Activated effector memory CD4-positive, alpha-beta T cell treated with Interleukin-2 at 50 U/mL for 16 hours (primary cell): ENCODE measurements around the gene RALA.
A peak's percentile ranks its signal among the peaks of the same experiment; 100 is the strongest.
"Not testable (repeated sequence)": the region's sequence is repeated elsewhere in the genome, so short reads cannot be mapped to it uniquely, and the experiment has no call there.

ENCODE experiments used
- DNase-seq: peaks from one replicate; pipeline ENCODE4 v3.0.0-alpha.2; 2020

RALA gene

DNA sequence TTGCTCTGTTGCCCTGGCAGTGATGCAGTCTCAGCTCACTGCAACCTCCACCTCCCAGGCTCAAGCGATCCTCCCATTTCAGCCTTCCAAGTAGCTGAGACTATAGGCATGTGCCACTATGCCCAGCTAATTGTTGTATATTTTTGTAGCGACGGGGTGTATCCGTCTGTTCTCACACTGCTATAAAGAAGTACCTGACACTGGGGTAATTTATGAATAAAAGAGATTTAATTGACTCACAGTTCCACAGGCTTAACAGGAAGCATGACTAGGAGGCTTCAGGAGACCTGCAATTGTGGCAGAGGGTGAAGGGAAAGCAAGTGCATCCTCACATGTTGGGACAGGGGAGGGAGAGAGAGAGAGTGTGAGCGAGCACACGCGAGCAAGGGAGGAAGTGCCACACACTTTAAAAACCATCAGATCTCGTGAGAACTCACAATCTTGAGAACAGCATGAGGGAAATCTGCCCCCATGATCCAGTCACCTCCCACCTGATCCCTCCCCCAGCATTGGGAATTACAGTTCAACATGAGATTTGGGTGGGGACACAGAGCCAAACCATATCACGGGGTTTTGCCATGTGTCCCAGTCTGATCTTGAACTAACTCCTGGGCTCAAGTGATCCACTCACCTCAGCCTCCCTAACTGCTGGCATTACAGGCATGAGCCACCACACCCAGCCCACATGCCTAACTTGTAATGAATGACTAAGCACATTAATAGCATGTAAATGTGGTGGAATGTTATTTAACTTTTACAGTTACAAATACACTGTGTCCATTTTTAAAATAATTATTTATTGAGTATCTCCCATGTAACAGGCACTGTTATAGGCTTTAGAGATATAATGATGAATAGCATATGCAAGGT is 65.5 kb downstream of the RALA start:
- DNase-seq, result no peak

DNA sequence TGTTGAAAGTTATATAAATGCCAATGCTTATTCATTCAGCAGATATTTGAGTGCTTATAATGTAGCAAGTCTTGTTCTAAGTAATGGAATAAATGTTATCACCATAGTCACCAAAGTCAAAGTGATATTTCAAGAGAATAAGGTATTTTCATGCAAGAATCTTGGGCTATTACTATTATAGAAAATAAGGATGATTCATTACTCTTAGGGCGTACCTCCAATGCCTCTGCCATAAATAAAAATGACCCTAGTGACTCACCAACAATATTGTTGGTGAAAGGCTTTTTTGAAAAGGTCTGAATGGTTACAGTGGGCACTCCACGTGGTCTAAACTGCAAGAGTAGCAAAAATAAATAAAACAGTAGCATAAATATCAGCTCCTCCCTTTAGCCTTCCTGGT is 68.4 kb downstream of the RALA start:
- no peak for DNase-seq

DNA sequence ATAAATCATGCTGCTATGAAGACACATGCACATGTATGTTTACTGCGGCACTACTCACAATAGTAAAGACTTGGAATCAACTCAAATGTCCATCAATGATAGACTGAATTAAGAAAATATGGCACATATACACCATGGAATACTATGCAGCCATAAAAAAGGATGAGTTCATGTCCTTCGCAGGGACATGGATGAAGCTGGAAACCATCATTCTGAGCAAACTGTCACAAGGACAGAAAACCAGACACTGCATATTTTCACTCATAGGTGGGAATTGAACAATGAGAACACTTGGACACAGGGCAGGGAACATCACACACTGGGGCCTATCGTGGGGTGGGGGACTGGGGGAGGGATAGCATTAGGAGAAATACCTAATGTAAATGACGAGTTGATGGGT is 69.7 kb downstream of the RALA start:
- DNase-seq, result not testable (repeated sequence)

DNA sequence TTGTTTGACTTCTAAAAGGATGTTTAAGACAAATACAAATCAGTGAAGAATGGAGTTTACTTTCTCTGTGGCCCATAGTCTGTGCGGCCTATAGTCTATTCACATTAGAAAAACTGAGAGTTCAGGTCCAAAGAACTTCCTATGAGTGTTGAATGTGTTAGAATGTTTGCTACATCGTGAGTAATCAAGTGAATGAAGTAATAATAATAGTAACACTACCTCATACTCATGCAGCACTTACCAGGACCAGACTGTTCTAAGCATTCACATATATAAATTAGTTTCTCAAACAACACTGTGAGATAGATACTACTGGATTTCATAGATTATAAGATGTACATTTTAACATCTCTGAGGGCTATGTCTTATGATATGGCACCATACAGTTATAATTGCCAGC is 70.4 kb downstream of the RALA start:
- no peak for DNase-seq

DNA sequence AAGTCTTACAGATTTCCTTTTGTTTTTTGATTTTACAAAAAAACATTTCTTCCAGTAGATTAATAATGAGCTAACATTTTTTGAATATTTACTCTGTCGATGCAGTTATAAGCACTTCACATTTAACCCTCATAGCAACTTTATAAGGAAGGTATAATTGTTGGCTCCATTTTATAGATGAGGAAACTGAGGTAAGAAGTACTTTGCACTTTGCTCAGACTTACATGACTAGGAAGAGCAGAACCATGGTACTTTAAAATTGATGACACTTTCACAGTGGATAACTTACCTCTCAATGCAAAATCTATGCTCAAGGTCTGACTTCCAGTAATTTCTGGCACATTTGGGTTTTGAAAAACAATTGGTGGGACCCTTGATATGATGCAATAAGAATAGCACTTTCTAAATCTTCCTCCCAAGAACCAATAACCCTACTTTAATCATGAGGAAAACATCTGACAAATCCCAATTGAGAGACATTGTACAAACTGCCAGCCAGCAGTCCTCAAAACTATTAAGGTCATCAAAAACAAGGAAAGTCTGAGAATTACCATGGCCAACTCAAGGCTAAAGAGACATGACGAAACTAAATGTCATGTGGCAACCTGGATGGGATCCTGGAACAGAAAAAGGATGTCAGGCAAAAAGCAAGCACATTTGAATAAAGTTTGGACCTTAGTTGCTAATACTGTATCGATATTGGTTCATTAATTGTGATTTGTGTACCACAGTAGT is 72.6 kb downstream of the RALA start:
- DNase-seq, result no peak

GRCh38 chr7:39696631-39697030 is 73.3 kb downstream of the RALA start:
- no peak for DNase-seq

- no peak for DNase-seq
These were observed 74.1 kb downstream of the RALA start for GRCh38 chr7:39697483-39697882.

DNA sequence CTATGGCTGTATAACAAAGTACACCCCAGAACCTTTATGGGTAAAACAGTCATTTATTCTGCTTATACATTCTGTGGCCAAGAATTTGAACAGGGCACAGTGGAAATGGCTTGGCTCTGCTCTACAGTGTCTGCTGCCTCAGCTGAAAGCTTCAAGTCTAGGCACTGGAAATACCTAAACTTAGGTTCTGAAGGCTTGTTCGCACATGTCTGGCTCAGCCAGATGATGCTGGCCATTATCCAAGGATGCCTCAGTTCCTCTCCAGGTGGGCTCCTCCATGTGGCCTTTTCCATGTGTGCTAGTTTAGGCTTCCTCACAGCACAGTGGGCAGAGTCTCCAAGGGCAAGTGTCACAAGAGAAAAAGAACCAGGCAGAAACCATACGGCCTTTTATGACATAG is 76.8 kb downstream of the RALA start:
- DNase-seq, result no peak

DNA sequence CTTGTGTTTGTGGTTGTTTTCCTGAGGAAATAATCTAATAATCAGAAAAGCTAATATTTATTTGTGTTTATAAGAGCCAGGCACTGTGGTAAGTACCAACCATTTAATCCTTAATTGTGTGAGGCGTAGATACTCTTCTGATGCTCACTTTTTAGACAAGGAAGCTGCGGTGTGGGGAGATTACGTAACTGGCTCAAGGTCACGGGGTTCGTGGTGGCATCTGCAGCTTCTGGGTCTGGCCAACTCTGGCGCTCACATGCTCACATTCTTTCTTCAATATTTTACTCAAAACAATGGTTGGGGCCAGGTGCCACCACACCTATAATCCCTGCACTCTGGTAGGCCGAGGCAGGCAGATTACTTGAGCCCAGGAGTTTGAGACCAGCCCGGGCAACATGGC is 77.6 kb downstream of the RALA start:
- DNase-seq, result no peak

DNA sequence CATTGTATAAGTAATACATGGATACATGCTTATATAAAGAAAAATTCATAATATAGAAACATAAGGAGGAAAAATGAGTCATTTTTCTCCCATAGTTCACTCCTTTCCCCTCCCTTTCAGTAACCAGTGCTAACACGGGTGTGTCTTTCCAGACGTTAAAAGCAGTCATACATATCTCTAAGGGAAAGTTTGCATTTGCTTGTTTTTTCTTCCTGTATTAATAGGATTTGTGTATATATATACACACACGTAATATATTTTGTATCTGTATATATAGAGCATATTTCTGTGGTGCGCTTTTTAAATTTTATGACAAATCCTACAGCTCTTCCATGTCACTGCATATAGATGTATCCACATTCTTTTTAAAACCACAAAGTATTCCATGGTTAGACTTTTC is 78.8 kb downstream of the RALA start:
- no peak for DNase-seq

DNA sequence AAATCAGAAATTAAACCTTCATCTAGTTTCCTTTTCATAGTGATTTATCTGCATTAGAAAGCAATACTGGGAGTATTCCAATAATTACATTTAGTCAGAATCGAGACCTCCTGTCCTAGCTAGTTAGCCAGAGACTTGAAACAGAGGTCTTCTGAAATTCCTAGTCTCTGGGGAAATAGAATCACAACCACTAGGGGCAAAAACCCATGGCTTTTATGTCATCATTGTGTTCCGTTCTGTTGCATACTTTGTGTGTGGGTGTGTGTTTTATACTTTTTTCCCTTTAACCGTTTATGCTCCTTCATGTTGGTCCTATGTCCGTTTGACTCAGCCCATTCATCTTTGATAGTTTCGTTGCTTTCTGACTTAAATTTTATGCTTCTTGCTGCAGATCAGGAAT is 79.8 kb downstream of the RALA start:
- DNase-seq, result no peak

- no peak for DNase-seq
These were observed 85.7 kb downstream of the RALA start for GRCh38 chr7:39709029-39709428.

DNA sequence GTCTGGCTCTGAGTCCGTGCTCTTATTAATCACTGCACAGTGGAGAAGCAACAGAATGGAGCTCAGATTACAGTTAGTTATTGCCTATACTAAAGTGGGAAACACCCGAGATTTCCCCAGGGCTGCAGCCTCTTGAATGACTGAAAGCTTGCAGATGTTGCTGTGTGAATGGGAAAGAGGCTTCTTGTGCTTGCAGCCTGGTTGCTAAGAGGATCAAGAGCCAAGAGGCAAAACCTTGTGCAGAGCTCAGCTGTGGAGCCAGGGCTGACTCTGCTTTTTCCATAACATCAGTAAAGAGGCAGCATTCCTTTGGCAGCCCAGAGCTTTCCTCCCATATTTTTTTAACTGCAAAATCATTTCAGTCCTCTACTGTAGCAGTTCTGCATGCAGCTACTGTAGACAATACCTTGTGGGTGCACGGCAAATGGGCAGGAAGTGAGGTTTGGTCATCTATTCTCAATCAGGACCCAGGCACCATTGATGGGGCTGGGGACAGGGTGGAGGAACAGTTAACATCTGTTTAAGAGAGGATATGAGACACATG is 86.5 kb downstream of the RALA start:
- no peak for DNase-seq

- no peak for DNase-seq
These were observed 89.4 kb downstream of the RALA start for GRCh38 chr7:39712751-39713150.

DNA sequence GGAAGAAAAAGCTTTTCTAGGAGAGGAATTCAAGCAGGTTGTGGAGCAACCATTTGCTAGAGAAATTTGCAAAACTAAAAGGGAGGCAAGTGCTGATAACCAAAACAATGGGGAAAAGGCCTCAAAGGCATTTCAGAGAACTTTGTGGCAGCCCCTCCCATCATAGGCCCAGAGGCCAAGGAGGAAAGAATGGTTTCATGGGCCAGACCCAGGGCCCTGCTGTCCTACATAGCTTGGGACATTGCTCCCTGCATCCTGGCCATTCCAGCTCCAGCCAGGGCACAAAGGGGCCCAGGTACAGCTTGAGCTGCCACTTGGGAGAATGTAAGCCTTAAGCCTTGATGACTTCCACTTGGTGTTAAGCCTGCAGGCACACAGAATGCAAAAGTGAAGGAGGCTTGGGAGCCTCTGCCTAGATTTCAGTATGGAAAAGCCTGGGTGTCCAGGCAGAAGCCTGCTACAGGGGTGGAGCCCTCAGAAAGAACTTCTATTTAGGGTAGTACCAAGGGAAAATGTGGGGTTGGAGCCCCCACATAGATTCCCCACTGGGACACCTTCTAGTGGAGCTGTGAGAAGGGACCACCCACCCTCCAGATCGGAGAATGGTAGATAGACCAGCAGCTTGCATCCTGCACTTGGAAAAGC is 91.2 kb downstream of the RALA start:
- no peak for DNase-seq

DNA sequence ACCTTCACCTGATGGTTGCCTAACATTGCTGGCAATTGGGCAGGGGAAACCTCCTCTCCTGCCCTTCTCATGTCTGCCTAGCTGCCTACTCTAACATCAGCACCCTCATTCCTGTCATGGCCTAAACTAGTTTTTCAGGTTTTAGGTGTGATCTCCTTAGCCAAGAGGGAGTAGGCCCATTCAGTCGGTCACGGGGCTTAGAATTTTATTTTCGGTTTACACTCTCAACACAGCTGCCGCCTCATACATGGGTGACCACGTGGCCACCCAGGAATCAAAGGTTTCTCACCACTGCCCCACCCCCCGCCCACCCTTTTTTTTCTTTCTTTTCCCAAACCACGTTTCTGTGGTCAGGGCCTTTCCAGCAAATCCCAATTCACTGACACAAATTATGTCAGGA is 97.2 kb downstream of the RALA start:
- no peak for DNase-seq

GRCh38 chr7:39721345-39721744 is 98.0 kb downstream of the RALA start:
- DNase-seq, result no peak

- no peak for DNase-seq
These were observed 98.7 kb downstream of the RALA start for GRCh38 chr7:39721919-39722597.

DNA sequence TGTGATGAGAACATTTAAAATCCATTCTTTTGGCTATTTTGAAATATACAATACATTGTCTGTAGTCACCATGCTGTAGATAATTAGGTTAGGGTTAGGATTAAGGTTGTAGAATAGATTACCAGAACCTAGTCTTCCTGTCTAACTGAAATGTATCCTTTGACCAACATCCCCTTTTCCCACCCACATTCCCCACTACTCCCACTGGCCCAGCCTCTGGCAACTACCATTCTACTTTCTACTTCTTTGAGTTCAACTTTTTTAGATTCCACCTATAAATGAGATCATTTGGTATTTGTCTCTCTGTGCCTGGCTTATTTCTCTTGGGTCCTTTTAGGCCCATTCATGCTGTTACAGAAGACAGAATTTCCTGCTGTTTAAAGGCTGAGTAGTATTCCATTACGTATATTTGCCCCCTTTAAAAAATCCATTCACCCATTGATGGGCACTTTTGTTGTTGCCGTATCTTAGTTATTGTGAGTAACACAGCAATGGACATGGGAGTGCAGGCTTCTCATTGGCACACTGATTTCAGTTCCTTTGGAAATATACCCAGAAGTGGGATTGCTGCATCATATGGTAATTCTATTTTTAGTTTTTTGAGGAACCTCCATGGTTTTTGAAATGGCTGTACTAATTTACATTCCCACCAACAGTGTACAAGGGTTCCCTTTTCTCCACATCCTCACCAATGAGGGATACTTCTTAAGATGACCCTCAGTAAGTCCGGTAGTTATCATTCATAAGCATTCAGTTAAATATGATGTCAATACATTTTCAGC is 104.0 kb downstream of the RALA start:
- DNase-seq, result no peak

GRCh38 chr7:39732837-39733804 is 109.7 kb downstream of the RALA start:
- DNase-seq, result peak; percentile 86
